ENCODE results near the gene MUSTN1. TPM values are rescaled to one million over a fixed set of nuclear protein-coding genes. Genes with fewer than 3 reads are reported as not detected.

The MUSTN1 gene
- polyA plus RNA-seq, 3 donors = 0.29 to 13.7 TPM; not detected in 1

DNA sequence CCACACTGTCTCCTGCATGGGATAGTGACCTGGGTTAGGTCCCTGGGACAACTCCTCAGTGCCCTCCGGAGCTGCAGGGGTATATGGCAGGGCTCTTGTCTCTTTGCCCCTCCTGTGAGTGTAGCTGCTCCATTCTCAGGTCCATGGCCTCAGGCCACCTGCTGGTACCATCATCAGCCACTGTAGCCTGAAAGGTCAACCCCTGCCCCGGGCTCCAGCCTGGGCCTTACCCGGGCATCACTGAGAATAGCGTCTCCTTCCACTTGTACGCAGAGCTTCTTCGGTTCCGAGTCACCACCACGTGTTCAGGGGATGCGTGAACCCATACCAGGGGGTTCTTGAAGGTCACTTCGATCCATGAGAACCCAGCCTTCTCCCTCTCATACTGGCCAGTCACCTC is 18.2 kb downstream of the MUSTN1 start:
- Histone ChIP-seq H3K79me2 (ENCODE audit: insufficient read depth, low read length) (no peaks in the 10 kb centered on the region), H3K4me3 (replicated peaks in 1 of 3; ENCODE audit: low read depth in 2 of 3, low read length in 3 of 3) (no peak overlapping the region), H4K20me1 (ENCODE audit: insufficient read depth, low read length) (no peaks in the 10 kb centered on the region), H3K4me1 (ENCODE audit: control insufficient read depth in 1 of 2, insufficient read depth in 2 of 2, low read length in 2 of 2) (no peaks in the 10 kb centered on the region), H2AFZ (ENCODE audit: insufficient read depth, low read depth, low read length, poor library complexity, severe bottlenecking) (no peak overlapping the region), H3K27me3 (ENCODE audit: control insufficient read depth in 2 of 2, insufficient read depth in 2 of 2, low read length in 2 of 2) (no peaks in the 10 kb centered on the region), H3K4me2 (replicated peaks; ENCODE audit: extremely low read depth, low read length, poor library complexity, severe bottlenecking) (no peak overlapping the region), H3K9ac (ENCODE audit: insufficient read depth, low read length, poor library complexity, severe bottlenecking) (no peak overlapping the region), H3K36me3 (replicated peaks in 1 of 2; ENCODE audit: control insufficient read depth in 1 of 2, insufficient read depth in 2 of 2, low read length in 2 of 2) (peaks cover 0 to 9% of the 10 kb centered on the region in 2 donors), H3K27ac (ENCODE audit: low read depth in 1 of 2, low read length in 2 of 2) (no peak overlapping the region), H3K9me3 (replicated peaks in 1 of 2; ENCODE audit: control insufficient read depth in 1 of 2, insufficient read depth in 1 of 2, low read length in 2 of 2) (no peaks in the 10 kb centered on the region)
- no peaks in the 10 kb centered on the region for H3K4me1 Mint-ChIP-seq
- no peaks in the 10 kb centered on the region for H3K9me3 Mint-ChIP-seq
- WGBS (ENCODE audit: insufficient coverage) = 99% methylated on average over 10 of the region's 10 CpGs
- H3K36me3 Mint-ChIP-seq = peaks cover 4 to 11% of the 10 kb centered on the region in 2 donors
- H3K4me3 Mint-ChIP-seq = no peak overlapping the region
- DNase-seq = no peak
- TF ChIP-seq, protein P1, sequence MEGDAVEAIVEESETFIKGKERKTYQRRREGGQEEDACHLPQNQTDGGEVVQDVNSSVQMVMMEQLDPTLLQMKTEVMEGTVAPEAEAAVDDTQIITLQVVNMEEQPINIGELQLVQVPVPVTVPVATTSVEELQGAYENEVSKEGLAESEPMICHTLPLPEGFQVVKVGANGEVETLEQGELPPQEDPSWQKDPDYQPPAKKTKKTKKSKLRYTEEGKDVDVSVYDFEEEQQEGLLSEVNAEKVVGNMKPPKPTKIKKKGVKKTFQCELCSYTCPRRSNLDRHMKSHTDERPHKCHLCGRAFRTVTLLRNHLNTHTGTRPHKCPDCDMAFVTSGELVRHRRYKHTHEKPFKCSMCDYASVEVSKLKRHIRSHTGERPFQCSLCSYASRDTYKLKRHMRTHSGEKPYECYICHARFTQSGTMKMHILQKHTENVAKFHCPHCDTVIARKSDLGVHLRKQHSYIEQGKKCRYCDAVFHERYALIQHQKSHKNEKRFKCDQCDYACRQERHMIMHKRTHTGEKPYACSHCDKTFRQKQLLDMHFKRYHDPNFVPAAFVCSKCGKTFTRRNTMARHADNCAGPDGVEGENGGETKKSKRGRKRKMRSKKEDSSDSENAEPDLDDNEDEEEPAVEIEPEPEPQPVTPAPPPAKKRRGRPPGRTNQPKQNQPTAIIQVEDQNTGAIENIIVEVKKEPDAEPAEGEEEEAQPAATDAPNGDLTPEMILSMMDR (IDR thresholded peaks at IDR 0.05) = no peak
- H3K27ac Mint-ChIP-seq = no peak overlapping the region
- intact Hi-C loops (cut with micrococcal nuclease) = no loop called here
- H3K27me3 Mint-ChIP-seq (ENCODE audit: low read depth in 3 of 3) = peaks cover 0 to 5% (median 2%) of the 10 kb centered on the region in 3 donors

DNA sequence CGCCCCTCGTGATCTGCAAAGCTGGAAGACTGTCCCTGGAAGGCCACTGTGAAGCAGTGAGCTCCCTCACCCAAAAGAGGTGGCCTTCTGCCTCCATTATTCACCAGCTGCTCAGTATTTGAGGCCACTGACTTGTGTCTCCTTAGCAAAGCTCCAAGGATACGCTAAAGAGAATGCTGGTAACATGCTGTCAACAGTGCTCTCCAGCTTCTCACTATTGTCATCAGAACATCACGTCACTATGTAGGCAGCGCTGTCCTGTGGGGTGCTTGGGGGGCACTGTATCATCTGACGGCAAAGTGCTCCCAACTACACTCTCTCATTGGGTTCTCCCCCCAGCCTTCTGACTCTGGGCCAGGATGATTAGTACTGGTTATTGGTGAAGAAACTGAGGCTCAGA is 18.6 kb downstream of the MUSTN1 start:
- no peak overlapping the region for H3K27ac Mint-ChIP-seq
- 100% methylated on average over 3 of the region's 6 CpGs for WGBS (ENCODE audit: insufficient coverage)
- H3K4me1 ChIP-seq (ENCODE audit: control insufficient read depth in 1 of 2, insufficient read depth in 2 of 2, low read length in 2 of 2) = no peaks in the 10 kb centered on the region
- H3K27me3 Mint-ChIP-seq (ENCODE audit: low read depth in 3 of 3) = peaks cover 0 to 5% (median 2%) of the 10 kb centered on the region in 3 donors
- peaks cover 0 to 9% of the 10 kb centered on the region in 2 donors for H3K36me3 ChIP-seq (replicated peaks in 1 of 2; ENCODE audit: control insufficient read depth in 1 of 2, insufficient read depth in 2 of 2, low read length in 2 of 2)
- intact Hi-C loops (cut with micrococcal nuclease) = no loop called here
- H3K79me2 ChIP-seq (ENCODE audit: insufficient read depth, low read length) = no peaks in the 10 kb centered on the region
- H3K4me1 Mint-ChIP-seq = no peaks in the 10 kb centered on the region
- no peaks in the 10 kb centered on the region for H3K9me3 Mint-ChIP-seq
- H4K20me1 ChIP-seq (ENCODE audit: insufficient read depth, low read length) = no peaks in the 10 kb centered on the region
- H3K9ac ChIP-seq (ENCODE audit: insufficient read depth, low read length, poor library complexity, severe bottlenecking) = no peak overlapping the region
- H3K4me3 ChIP-seq (replicated peaks in 1 of 3; ENCODE audit: low read depth in 2 of 3, low read length in 3 of 3) = no peak overlapping the region
- DNase-seq = no peak
- no peaks in the 10 kb centered on the region for H3K9me3 ChIP-seq (replicated peaks in 1 of 2; ENCODE audit: control insufficient read depth in 1 of 2, insufficient read depth in 1 of 2, low read length in 2 of 2)
- H3K4me3 Mint-ChIP-seq = no peak overlapping the region
- no peak overlapping the region for H3K4me2 ChIP-seq (replicated peaks; ENCODE audit: extremely low read depth, low read length, poor library complexity, severe bottlenecking)
- peaks cover 4 to 11% of the 10 kb centered on the region in 2 donors for H3K36me3 Mint-ChIP-seq
- no peaks in the 10 kb centered on the region for H3K27me3 ChIP-seq (ENCODE audit: control insufficient read depth in 2 of 2, insufficient read depth in 2 of 2, low read length in 2 of 2)
- TF ChIP-seq, protein P1 (IDR thresholded peaks at IDR 0.05) = no peak
- H3K27ac ChIP-seq (ENCODE audit: low read depth in 1 of 2, low read length in 2 of 2) = no peak overlapping the region
- no peak overlapping the region for H2AFZ ChIP-seq (ENCODE audit: insufficient read depth, low read depth, low read length, poor library complexity, severe bottlenecking)

Data from CD14-positive monocyte (primary cell).